PC-9 (cell line): Measurements from ENCODE around the gene MEF2A. TPM values are rescaled to one million over a fixed set of nuclear protein-coding genes. Genes with fewer than 3 reads are reported as not detected.

Source experiments
- BruUV-seq: library from RNA; stranded (reverse); fragments of 400-500 nt; replicated peaks from 2 replicates; lab custom pipeline; 2021; lab: Mats Ljungman, UMichigan
- CTCF ChIA-PET: fragments of 300-600 bp; sonication (Branson Sonifier 250); formaldehyde crosslinking; loops from one replicate; lab custom pipeline; 2022; ENCODE audit warnings: antibody characterized with exemption; lab: Charles Lee
- POLR2A ChIA-PET: fragments of 300-600 bp; sonication (Branson Sonifier 250); formaldehyde crosslinking; loops from one replicate; lab custom pipeline; 2022; ENCODE audit warnings: antibody characterized with exemption; ENCODE audit not compliant: unreplicated experiment; lab: Charles Lee
- DNase-seq, 2 experiments: peaks; one replicate each; pipeline versions ENCODE4 v3.0.0 to v3.0.0-alpha.2; 2015 to 2022; ENCODE audit warnings: mixed read lengths in 1 of 2
- H2AFZ ChIP-seq: fragments of 200-600 bp; sonication (generic); 2 replicates; pipeline ENCODE4 v1.8.1; 2017; ENCODE audit warnings: antibody characterized with exemption
- H3F3A ChIP-seq: fragments of 200-600 bp; sonication (generic); 2 replicates; pipeline ENCODE4 v1.8.1; 2017; ENCODE audit warnings: antibody characterized with exemption, mild to moderate bottlenecking, low read depth; ENCODE audit not compliant: insufficient read depth
- H3K27ac ChIP-seq: fragments of 200-600 bp; sonication (generic); 2 replicates; pipeline ENCODE4 v1.6.1; 2016; ENCODE audit warnings: mixed run types
- H3K27me3 ChIP-seq: fragments of 200-600 bp; sonication (generic); 2 replicates; pipeline ENCODE4 v1.6.1; 2016; ENCODE audit warnings: low read depth, mixed run types; ENCODE audit not compliant: insufficient read depth
- H3K36me3 ChIP-seq: fragments of 200-600 bp; sonication (generic); 2 replicates; pipeline ENCODE4 v1.6.1; 2016; ENCODE audit warnings: low read depth, mixed run types
- H3K4me1 ChIP-seq: fragments of 200-600 bp; sonication (generic); replicated peaks from 2 replicates; pipeline ENCODE4 v1.6.1; 2016; ENCODE audit warnings: mixed run types; ENCODE audit not compliant: insufficient read depth
- H3K4me2 ChIP-seq: fragments of 200-600 bp; sonication (generic); 2 replicates; pipeline ENCODE4 v1.6.1; 2017; ENCODE audit warnings: mixed run types
- H3K4me3 ChIP-seq: fragments of 200-600 bp; sonication (generic); 2 replicates; pipeline ENCODE4 v1.6.1; 2016; ENCODE audit warnings: mixed run types
- H3K79me2 ChIP-seq: fragments of 200-600 bp; sonication (generic); 2 replicates; pipeline ENCODE4 v1.6.1; 2017; ENCODE audit warnings: low read depth, mixed run types
- H3K9me2 ChIP-seq: fragments of 200-600 bp; sonication (generic); 2 replicates; pipeline ENCODE4 v1.8.1; 2017; ENCODE audit warnings: mild to moderate bottlenecking; ENCODE audit not compliant: insufficient read depth
- H3K9me3 ChIP-seq: fragments of 200-600 bp; sonication (generic); 2 replicates; pipeline ENCODE4 v1.8.1; 2016; ENCODE audit warnings: low read depth; ENCODE audit not compliant: insufficient read depth
- H4K20me1 ChIP-seq: fragments of 200-600 bp; sonication (generic); 2 replicates; pipeline ENCODE4 v1.8.1; 2017; ENCODE audit not compliant: insufficient read depth
- EZH2 ChIP-seq: fragments of 200-600 bp; sonication (generic); IDR thresholded peaks from 2 replicates; pipeline ENCODE4 v1.8.0; 2017; ENCODE audit warnings: antibody characterized with exemption, low read depth
- intact Hi-C: fragments of 100-400 bp; cut with micrococcal nuclease; formaldehyde crosslinking; loops from one replicate; pipeline ENCODE4 v1.10.0; 2022; ENCODE audit not compliant: unreplicated experiment
- total RNA-seq: library from RNA; stranded (reverse); gene quantifications from 2 replicates; pipeline ENCODE4 v1.2.3, GENCODE V29; 2021
- TF ChIP-seq, protein P1 (sequence below): fragments of 200-600 bp; sonication (generic); conservative IDR thresholded peaks from 2 replicates; pipeline ENCODE4 v1.6.1; 2017; ENCODE audit warnings: mixed run types, antibody characterized with exemption, mild to moderate bottlenecking, moderate library complexity

The MEF2A gene
- total RNA-seq, 1 experiment from 2014 or later, result 31.8 TPM

DNA sequence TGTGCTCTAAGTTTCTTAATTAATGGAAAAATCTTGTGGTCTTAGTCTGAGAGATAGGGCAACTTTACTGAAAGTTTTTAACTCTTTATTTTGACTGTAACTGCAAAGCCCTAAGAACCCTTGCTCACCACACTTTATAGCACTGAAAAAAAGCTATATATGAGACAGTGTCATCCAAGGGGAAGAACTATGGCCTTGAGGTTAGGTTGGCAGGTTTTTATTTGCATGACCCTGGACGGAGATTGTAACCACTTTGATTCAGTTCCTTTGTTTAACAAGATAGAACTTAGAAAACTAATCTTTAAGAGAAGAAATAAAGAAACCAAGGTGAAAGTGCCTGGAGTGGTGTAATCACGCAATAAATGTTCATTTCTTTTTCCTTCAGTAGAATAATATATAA is 198.0 kb downstream of the MEF2A start:
- Histone ChIP-seq H3K4me1 (no peaks in the 10 kb centered on the region), H3K36me3 (no peaks in the 10 kb centered on the region), H3K9me3 (no peaks in the 10 kb centered on the region), H4K20me1 (no peaks in the 10 kb centered on the region), H3F3A (no peaks in the 10 kb centered on the region), H3K9me2 (no peaks in the 10 kb centered on the region), H3K79me2 (no peaks in the 10 kb centered on the region), H3K27me3 (no peaks in the 10 kb centered on the region), H3K4me2 (no peak overlapping the region), H3K4me3 (no peak overlapping the region), H3K27ac (no peak overlapping the region), H2AFZ (no peak overlapping the region)
- DNase-seq, result no peak
- TF ChIP-seq, protein P1, sequence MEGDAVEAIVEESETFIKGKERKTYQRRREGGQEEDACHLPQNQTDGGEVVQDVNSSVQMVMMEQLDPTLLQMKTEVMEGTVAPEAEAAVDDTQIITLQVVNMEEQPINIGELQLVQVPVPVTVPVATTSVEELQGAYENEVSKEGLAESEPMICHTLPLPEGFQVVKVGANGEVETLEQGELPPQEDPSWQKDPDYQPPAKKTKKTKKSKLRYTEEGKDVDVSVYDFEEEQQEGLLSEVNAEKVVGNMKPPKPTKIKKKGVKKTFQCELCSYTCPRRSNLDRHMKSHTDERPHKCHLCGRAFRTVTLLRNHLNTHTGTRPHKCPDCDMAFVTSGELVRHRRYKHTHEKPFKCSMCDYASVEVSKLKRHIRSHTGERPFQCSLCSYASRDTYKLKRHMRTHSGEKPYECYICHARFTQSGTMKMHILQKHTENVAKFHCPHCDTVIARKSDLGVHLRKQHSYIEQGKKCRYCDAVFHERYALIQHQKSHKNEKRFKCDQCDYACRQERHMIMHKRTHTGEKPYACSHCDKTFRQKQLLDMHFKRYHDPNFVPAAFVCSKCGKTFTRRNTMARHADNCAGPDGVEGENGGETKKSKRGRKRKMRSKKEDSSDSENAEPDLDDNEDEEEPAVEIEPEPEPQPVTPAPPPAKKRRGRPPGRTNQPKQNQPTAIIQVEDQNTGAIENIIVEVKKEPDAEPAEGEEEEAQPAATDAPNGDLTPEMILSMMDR, result no peak
- no peak for TF ChIP-seq EZH2
- ChIA-PET POLR2A (no interaction called here), CTCF (interaction anchor here (0.7 kb wide), 1 partner anchor 491 kb away, joined by 5 read pairs; no protein-coding TSS in a partner anchor)
- no TSS peak for BruUV-seq
- intact Hi-C loops, result no loop called here

DNA sequence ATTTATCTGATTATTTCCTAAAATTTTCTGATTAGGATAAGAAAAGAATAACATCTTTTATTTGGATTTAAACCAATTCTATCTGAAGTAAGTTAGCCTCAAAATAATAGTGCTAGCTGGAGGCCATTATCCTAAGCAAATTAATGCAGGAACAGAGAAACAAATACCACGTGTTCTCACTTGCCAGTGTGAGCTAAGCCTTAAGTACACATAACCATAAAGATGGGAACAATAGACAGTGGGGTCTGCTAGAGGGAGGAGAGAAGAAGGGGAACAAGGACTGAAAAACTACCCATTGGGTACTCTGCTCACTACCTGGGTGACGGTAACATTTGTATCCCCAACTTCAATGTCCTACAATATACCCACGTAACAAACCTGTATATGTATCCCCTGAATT is 198.7 kb downstream of the MEF2A start:
- no peak overlapping the region for H3K27ac ChIP-seq
- BruUV-seq, result no TSS peak
- no peaks in the 10 kb centered on the region for H4K20me1 ChIP-seq
- H3K79me2 ChIP-seq, result no peaks in the 10 kb centered on the region
- no peaks in the 10 kb centered on the region for H3K36me3 ChIP-seq
- intact Hi-C loops, result no loop called here
- H3K9me3 ChIP-seq, result no peaks in the 10 kb centered on the region
- no peaks in the 10 kb centered on the region for H3K9me2 ChIP-seq
- H2AFZ ChIP-seq, result no peak overlapping the region
- TF ChIP-seq EZH2, result no peak
- TF ChIP-seq, protein P1, result no peak
- H3K4me2 ChIP-seq, result no peak overlapping the region
- ChIA-PET POLR2A (no interaction called here), CTCF (no interaction called here)
- DNase-seq, result no peak
- H3F3A ChIP-seq, result no peaks in the 10 kb centered on the region
- no peaks in the 10 kb centered on the region for H3K27me3 ChIP-seq
- no peaks in the 10 kb centered on the region for H3K4me1 ChIP-seq
- no peak overlapping the region for H3K4me3 ChIP-seq

Other genes with a start within 250 kb of the MEF2A start
- 4.7 and 5.7 TPM in 2 replicates for gene LYSMD4, start 167.5 kb downstream of the MEF2A start, total RNA-seq